SK-N-MC (cell line): Measurements from ENCODE around the gene LHX2.

Source experiments
- EZH2 ChIP-seq: fragments of 200-600 bp; sonication (generic); IDR thresholded peaks from one replicate; pipeline ENCODE4 v1.6.1; 2017; ENCODE audit warnings: antibody characterized with exemption
- FOXP2 ChIP-seq: optimal IDR thresholded peaks from 2 replicates; pipeline ENCODE3; 2011; ENCODE audit warnings: mild to moderate bottlenecking, moderate library complexity; ENCODE audit not compliant: insufficient read depth; ENCODE audit errors: extremely low read length, control extremely low read depth
- POLR2AphosphoS5 ChIP-seq: IDR thresholded peaks from 2 replicates; pipeline ENCODE4 v1.6.1; 2012; ENCODE audit warnings: mild to moderate bottlenecking, low read depth, low read length, borderline replicate concordance

- no peak for TF ChIP-seq EZH2
- TF ChIP-seq POLR2AphosphoS5: no peak
- TF ChIP-seq FOXP2: no peak
These were observed 35.7 kb downstream of the LHX2 start for GRCh38 chr9:124047251-124047672.
